Forelimb muscle (tissue), 1 donor: ENCODE measurements around the gene OR2A12. TPM values are rescaled to one million over a fixed set of nuclear protein-coding genes. Genes with fewer than 3 reads are reported as not detected.
"Not testable (repeated sequence)": the region's sequence is repeated elsewhere in the genome, so short reads cannot be mapped to it uniquely, and the experiment has no call there.

Experiments
- DNase-seq: peaks from one replicate; pipeline ENCODE4 v3.0.0-alpha.2; 2013; ENCODE audit warnings: low read depth
- polyA plus RNA-seq: library from polyadenylated mRNA; unstranded; fragments of 120-200 nt; gene quantifications from one replicate; pipeline ENCODE4 v1.2.1, GENCODE V29; 2013; ENCODE audit not compliant: insufficient read length

Gene OR2A12, protein sequence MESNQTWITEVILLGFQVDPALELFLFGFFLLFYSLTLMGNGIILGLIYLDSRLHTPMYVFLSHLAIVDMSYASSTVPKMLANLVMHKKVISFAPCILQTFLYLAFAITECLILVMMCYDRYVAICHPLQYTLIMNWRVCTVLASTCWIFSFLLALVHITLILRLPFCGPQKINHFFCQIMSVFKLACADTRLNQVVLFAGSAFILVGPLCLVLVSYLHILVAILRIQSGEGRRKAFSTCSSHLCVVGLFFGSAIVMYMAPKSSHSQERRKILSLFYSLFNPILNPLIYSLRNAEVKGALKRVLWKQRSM
- polyA plus RNA-seq = 0.09 TPM

DNA sequence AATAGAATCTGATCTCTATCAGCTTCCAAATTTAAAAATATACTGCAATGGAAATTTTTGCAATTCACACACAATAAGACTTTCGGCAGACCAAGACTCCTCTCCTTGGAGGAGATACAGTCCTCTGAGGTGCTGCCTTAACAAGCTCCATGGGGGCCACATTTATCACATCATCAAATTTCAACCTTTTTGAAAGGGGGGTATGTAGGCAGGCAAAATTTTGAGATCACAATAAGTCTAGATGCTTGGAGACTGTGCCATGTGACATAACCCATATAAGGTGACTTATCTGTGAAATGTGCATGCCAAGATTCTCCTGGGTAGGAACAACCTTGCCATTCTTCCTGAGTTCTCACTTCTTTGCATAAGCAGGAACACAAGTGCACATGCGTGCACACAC lies at the start of gene OR2A12:
Gene OR2A12, plus strand, starts transcription at position 301 of the 400 bp plus-strand sequence. CDS start 8,830 bp downstream, outside the sequence.
- DNase-seq = no peak

DNA sequence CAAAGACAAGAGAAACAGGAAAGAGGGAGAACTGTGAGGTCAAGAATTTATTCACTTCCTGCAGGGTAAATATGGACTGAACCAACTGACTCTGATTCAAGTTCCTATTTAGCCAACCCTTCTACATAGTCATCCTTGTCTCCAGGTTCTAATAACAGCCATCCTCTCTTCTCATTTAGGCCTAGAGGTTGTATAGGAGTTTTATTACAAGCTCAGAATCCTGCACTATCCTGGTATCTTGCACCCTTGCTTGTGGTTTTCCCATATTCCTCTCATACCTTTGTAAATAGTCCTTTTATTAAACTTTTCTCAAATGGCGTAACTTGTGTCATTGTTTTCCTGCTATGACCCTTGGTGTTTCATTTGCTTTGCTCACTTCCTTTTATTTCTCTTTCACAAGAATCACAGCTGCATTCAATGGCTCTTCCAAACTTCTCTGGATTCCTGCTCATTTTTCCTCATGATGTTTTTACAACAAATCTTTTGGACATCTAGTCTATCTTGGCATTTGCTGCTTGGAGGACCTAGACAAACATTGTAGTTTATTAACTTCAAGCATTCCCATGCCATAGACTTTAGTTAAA lies 49.7 kb upstream of the OR2A12 start:
- DNase-seq = no peak

DNA sequence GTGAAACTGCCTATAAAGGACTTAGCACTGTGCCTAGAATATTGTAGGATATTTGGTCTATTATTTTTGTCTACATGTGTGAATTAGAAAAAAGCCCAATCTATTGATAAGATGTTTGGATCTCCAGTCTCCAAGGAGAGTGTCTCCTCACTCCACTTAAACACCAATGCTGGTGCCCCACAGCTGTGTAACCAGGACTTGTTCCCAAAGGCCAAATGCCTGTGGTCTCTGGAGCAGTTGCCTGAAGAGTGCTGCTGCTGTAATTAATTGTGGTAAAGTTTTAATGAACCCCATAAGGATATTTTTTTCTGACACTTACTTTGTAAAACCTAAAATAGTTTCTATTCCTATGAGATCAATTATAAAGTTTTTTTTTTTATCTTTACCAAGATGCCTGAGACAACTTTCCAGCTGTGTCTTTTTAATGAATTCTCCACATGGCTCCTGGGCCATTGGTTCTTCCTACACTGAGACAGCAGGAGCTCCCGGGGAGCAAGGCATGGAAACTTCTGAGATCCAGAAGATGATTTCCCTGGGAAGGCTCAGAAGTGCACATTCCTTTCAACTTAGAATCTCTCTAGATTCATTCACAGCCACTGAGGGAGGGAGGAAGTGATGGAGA lies 48.6 kb upstream of the OR2A12 start:
- no peak for DNase-seq

DNA sequence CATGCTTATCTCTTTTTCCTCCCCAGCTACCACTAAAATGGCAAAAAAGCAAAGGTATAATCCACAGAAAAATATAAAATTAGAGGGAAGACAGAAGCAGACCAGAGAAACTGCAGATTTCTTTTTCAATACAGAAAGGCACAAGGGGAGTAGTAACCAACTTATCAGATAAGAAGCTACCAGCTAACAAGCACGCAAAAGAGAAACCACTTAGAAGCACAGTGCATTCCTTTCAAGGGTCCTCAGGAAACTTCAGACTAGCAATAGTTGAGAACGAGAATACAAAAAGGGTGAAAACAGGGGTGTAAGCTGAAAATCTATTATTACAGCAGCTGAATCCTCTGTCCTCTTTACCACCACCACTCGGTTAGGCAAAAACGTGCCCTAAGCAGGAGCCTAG lies 47.2 kb upstream of the OR2A12 start:
- DNase-seq = no peak

DNA sequence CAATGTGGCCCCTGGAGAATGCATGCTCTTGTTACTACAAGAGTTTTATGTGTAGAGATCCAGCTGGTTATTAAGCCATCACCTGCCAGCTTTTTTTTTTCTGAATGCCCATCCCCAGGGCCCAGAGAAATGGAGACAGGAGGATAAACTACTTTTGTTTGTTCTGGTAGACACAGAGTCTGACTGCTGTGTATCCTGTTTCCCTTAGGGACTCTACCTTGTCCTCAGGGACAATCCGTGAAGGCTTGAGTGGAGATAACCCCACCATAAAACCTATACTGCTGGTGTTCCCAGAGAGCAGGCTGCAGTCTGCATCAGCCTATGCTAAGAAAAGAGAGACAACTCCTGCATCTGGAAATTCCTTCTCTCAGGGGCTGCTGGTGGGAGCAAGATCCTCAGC lies 37.4 kb upstream of the OR2A12 start, which contains the start of gene OR2A5:
Gene OR2A5, plus strand, starts transcription at position 301 of the 400 bp plus-strand sequence. CDS start 1,454 bp downstream, outside the sequence.
- DNase-seq = no peak

DNA sequence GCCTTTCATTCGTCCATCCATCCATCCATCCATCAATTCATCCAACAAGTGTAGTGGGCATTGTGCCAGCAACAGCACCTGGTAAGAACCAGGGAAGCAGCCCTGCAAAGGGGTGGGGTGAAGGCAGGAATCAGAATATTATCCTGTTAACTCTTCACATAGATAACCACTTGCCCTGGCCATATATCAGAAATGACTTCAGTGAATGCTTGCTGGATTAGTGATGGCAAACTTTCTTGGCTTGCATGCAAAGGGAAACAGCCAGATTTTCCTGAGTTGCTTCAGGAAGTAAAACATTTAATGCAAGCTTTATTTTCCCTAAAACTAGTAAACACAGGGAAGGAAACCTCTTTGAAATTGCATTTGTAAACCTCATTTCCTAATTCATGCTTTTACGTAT lies 36.6 kb upstream of the OR2A12 start:
- no peak for DNase-seq

DNA sequence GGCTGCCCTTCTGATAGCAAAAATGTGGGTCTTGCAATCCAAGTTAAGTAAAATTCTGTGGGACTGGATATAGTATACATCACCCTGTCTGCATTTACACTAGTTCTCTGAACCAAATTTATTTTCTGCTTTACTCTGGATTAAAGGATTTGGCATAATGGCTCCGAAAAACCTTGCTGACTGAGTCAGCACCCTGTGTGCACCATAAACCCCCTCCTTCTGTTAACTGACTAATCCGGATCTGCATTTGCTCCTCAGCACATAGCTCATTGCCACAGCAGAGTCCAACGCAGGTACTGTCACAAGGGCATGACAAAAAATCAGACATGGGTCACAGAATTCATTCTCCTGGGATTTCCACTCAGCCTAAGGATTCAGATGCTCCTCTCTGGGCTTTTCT lies 36.0 kb upstream of the OR2A12 start:
- no peak for DNase-seq

DNA sequence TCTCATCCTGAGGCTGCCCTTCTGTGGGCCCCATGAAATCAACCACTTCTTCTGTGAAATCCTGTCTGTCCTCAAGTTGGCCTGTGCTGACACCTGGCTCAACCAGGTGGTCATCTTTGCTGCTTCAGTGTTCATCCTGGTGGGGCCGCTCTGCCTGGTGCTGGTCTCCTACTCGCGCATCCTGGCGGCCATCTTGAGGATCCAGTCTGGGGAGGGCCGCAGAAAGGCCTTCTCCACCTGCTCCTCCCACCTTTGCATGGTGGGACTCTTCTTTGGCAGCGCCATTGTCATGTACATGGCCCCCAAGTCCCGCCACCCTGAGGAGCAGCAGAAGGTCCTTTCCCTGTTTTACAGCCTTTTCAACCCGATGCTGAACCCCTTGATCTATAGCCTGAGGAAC lies 35.2 kb upstream of the OR2A12 start:
- DNase-seq = not testable (repeated sequence)

DNA sequence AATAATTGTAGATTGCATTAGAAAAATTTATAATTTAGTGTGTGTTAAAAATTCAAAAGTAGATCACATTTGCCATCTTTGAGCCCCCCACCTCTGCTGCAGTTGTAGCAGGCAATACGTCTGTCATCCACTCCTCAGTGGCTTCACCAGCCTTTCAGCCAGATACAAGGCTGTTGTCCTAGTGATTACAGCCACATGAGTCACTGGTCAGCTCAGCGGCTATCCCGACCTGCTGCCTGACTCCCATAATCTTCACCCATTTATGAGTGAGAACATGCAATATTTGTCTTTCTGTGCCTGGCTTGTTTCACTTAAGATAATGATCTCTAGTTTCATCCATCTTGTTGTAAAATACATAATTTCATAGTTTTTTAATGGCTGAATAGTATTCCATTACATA lies 28.1 kb upstream of the OR2A12 start:
- DNase-seq = no peak

DNA sequence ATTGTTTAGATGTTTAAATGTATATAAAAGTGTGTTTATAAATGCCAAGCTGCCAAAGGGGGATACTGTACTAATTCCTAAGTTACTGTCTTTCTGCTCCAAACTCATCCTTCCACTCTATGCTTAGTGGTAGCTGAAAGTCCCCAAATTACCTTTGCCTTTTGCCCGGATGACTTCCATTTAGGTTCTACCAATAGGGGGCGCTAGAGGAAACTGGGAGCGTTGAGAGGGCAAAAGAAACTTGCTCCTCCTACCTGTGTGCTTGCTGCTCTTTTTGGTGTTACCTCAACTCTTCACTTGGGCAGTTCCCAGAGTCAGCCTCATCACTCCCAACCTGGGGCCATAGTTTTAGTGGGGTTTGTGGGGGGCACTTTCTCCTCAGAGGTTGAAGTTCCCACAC lies 22.4 kb upstream of the OR2A12 start:
- DNase-seq = no peak

DNA sequence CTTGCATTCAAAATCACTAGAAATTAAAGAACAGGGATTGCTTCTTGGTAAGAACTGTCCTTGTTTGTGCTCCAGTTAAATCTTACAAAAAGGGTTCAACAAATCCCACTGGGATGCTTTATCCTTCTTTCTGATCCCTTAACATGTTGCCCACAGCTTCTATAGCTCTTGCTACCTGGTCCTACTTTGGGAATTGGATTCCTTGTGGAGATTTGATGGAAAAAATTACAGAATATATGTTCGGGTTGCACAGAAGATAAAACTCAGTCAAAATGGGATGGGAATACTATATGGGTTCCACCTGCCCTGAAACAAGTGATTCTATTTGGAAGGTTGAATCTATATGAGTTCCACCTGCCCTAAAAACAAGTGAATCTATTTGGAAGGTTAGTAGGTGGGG lies 16.6 kb upstream of the OR2A12 start, which contains the start of gene OR2A25:
Gene OR2A25, plus strand, starts transcription at position 301 of the 400 bp plus-strand sequence. CDS start 4,409 bp downstream, outside the sequence.
- no peak for DNase-seq

DNA sequence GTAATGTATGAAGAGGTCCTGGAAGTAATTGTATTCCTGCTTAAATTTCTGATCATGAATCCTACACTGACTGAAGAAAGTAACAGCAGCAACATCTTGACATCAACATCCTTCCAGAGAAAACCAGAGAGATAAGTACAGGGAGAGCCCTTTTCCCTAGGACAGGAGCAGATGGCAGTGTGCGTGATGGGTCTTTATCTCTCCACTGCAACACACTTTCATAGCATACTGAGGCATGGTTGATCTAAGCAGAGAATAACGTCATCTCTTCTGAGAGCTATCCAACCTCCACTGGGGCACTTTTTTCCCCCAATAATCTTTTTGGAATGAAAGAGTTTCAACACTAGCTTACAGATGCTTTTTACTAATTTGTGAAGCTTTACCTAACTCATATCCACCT lies 16.1 kb upstream of the OR2A12 start:
- no peak for DNase-seq

DNA sequence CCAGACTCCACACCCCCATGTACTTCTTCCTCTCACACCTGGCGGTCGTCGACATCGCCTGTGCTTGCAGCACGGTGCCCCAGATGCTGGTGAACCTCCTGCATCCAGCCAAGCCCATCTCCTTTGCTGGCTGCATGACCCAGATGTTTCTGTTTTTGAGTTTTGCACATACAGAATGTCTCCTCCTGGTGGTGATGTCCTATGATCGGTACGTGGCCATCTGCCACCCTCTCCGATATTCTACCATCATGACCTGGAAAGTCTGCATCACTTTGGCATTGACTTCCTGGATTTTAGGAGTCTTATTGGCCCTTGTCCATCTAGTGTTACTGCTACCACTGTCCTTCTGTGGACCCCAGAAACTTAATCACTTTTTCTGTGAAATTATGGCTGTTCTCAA lies 11.7 kb upstream of the OR2A12 start:
- DNase-seq = no peak

DNA sequence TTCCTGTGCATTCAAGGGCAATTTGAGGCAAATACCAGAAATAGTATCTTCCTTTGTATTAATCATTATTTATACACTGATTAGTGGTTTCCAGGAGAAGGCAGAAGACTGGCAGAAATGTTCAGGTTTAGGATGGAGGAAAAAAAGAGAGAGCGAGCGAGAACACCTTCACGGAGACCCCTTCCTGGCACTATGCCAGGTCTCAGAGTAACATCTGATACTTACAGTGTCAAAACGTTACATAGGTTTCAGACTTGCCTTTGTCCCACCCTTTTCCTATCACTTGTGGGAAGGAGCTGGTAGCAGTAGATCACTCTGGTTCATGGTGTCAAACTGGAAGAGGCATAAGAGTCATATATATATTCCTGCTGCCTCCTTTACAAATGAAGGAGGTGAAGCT lies 652 bp downstream of the OR2A12 start:
- DNase-seq = no peak

DNA sequence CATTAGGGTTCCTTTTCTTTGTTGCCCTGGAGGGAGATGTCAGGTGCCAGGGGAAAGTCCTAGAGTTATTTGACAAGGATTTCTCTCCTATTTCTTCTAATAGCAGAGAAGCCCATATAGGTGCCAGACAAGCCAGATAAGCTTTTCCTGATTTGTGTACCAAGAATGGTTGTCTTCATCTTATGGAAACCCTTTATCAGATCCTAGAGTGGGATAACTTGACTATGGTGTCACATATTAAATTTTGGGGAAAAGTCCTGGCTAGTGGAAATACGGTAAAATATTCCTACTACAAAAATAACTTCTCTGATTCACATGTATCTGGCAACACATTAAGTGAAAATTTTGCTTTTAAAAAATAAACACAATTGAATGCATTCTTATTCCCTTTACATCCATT lies 1.2 kb downstream of the OR2A12 start:
- DNase-seq = no peak

DNA sequence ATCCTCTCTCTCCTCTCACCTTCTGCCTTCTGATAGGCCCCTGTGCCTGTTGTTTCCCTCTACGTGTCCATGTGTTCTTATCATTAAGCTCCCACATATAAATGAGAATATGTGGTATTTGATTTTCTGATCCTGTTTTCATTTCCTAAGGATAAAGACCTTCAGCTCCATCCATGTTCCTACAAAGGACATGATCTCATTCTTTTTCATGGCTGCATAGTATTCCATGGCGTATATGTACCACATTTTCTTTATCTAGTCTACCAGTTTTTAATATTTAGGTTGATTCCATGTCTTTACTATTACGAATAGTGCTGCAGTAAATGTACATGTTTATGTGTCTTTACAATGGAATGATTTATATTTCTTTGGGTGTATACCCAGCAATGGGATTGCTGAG lies 4.6 kb downstream of the OR2A12 start:
- DNase-seq = no peak

DNA sequence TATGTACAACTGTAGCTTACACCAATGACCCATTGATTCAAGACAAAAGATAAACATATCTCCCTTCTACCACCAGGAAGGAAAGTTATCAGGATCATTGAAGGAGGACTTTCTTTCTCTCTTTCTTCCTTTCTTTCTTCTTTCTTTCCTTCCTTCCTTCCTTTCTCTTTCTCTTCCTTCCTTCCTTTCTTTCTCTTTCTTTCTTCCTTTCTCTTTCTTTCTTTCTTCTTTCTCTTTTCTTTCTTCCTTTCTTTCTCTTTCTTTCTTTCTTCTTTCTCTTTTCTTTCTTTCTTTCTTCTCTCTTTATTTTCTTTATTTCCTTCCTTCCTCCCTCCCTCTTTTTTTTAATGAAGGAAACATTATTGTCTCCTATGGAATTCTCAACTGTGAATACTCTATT lies 12.7 kb downstream of the OR2A12 start:
- DNase-seq = no peak

DNA sequence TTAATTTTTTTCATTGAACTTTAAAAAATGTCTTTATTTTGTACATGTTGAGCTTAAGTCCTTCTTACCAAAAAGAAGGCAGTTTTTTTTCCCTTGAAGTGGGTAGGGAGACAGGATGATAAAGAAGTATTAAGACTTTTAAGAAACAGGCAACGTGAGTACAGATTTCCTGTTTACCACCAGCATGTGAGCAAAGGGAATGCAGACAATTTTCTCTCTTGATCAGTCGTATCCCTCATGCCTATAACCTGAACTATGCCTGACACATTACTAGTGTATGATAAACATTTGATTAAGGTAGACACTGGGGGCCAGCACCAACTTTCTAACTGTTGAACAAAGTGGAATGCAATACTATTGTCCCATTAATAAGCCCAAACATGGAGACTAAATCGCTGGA lies 14.5 kb downstream of the OR2A12 start:
- no peak for DNase-seq

DNA sequence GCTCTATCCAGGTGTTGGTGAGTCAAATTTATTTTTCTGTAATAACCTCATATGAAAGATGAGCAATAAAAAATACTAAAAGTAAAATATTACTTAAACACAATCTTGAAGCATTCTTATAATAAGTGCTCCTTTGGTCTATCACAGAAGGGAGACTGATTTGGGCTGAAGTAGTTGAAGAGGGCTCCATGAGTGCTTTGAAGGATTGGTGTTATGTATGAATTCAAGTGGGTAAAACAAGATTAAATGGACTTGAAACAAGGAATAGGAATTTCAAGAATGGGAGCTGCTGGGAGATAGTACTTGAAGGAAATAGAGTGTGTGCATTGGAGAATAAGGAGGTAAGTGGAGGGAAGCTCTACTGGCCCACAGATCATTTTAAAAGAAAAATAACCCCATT lies 16.0 kb downstream of the OR2A12 start:
- DNase-seq = no peak

DNA sequence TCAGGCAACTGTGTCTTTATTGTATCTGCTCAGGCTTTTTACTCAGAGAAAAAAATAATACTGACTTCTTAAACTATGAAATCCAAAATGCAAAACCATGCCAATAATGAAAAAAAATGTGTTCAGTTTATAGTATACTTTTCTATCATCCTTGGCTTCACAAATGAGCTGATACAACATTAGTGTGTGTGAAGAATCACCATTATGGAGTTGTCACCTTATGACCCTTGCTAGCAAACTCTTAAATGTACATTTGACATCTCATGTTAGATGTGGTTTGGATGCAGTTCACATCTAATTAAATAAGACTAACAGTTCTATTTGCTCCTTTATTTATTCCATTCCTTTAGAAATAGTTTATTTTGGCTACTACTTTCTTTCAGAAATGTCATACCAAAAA lies 19.1 kb downstream of the OR2A12 start:
- no peak for DNase-seq

DNA sequence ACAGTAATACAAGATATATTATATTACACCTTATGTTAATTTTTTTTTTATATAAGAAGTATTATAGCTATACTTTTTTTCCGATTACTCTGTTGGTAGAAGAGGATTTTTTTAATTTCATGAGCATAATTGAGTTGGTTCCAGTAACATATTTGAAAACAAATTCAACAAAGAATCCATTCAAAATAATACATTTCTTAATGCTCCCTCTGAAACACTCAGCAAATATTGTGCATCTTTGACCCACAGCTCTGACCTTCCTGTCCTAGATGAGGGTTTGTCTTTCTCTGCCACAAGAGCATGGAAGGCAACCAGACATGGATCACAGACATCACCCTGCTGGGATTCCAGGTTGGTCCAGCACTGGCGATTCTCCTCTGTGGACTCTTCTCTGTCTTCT lies 23.2 kb downstream of the OR2A12 start, which contains the start of gene OR2A2:
Gene OR2A2, plus strand, starts transcription at position 301 of the 400 bp plus-strand sequence. Its CDS starts 0 bp downstream, at position 301.
- no peak for DNase-seq

DNA sequence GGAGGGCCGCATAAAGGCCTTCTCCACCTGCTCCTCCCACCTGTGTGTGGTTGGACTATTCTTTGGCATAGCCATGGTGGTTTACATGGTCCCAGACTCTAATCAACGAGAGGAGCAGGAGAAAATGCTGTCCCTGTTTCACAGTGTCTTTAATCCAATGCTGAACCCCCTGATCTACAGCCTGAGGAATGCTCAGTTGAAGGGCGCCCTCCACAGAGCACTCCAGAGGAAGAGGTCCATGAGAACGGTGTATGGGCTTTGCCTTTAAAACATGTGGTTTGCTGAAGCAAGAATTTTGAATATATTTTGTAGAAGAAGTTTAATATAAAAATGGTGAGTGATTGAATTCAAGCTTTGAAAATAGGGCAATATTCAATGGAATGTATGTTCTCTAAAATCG lies 24.2 kb downstream of the OR2A12 start:
- DNase-seq = no peak

DNA sequence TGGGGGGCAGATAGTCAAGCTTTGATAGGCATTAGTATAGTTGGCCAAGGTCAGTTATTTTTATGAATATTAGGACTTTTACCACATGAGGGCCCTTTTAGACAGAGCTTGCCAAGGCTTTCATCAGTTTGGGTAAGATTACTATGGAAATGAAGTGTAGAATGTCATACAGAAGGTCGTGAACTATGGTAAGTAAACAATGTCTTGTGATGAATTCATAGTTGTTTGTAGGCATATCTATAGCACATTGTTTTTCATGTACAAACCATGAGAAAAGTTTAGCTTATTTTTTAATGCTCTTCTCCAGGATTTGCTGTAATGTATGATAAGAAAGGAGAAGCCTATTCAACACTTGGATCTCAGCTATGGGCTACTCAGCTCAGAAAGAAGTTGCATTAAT lies 27.6 kb downstream of the OR2A12 start:
- DNase-seq = no peak
